Muscle of arm (tissue), 12 donors: ENCODE data around the gene TOMM7. TPM values are rescaled to one million over a fixed set of nuclear protein-coding genes. Genes with fewer than 3 reads are reported as not detected.
A peak's percentile ranks its signal among the peaks of the same experiment; 100 is the strongest.
"Not testable (repeated sequence)": the region's sequence is repeated elsewhere in the genome, so short reads cannot be mapped to it uniquely, and the experiment has no call there.

Source experiments
- DNase-seq: peaks from one replicate; pipeline ENCODE4 v3.0.0-alpha.2; 2013
- polyA plus RNA-seq, 12 donors: library from polyadenylated mRNA; unstranded; fragments of 120-200 nt; gene quantifications; one replicate each; pipeline ENCODE4 v1.2.1, GENCODE V29; 2013; ENCODE audit not compliant: insufficient read length in 12 of 12

TOMM7 gene
- polyA plus RNA-seq, 12 donors, result 298 to 843 (median 749) TPM; not detected in 1

- no peak for DNase-seq
Observed at GRCh38 chr7:22793593-22794462, 28.8 kb downstream of the TOMM7 start.

GRCh38 chr7:22791204-22792158, 31.2 kb downstream of the TOMM7 start:
- no peak for DNase-seq

- DNase-seq, result not testable (repeated sequence)
Observed at GRCh38 chr7:22790640-22791039, 32.0 kb downstream of the TOMM7 start.

GRCh38 chr7:22787951-22788350, 34.7 kb downstream of the TOMM7 start:
- no peak for DNase-seq

- DNase-seq, result no peak
Observed at GRCh38 chr7:22786290-22786932, 36.2 kb downstream of the TOMM7 start.

GRCh38 chr7:22784346-22784745, 38.3 kb downstream of the TOMM7 start:
- no peak for DNase-seq

- DNase-seq, result no peak
Observed at GRCh38 chr7:22783421-22783820, 39.2 kb downstream of the TOMM7 start.

- peak; percentile 11 for DNase-seq
Observed at GRCh38 chr7:22782616-22783232, 39.9 kb downstream of the TOMM7 start.

GRCh38 chr7:22781230-22781711, 41.4 kb downstream of the TOMM7 start:
- DNase-seq, result no peak

- not testable (repeated sequence) for DNase-seq
Observed at GRCh38 chr7:22779730-22780323, 42.8 kb downstream of the TOMM7 start.

- no peak for DNase-seq
Observed at GRCh38 chr7:22776964-22777363, 45.7 kb downstream of the TOMM7 start.

- no peak for DNase-seq
Observed at GRCh38 chr7:22772885-22773284, 49.8 kb downstream of the TOMM7 start.

- DNase-seq, result no peak
Observed at GRCh38 chr7:22771872-22772228, 50.8 kb downstream of the TOMM7 start.

- no peak for DNase-seq
Observed at GRCh38 chr7:22771194-22771871, 51.3 kb downstream of the TOMM7 start.

- no peak for DNase-seq
Observed at GRCh38 chr7:22765609-22766008, 57.0 kb downstream of the TOMM7 start.

Other genes starting within 250 kb of the TOMM7 start
- 1 to 10 TPM in 2 of 12 donors, under 1 TPM in 5, not detected in 5; 0.22 to 1.5 (median 0.46) TPM for gene IL6, start 95.6 kb downstream of the TOMM7 start, polyA plus RNA-seq
- gene HYCC1, start 191.3 kb upstream of the TOMM7 start, polyA plus RNA-seq, result 10 to 100 TPM in 11 of 12 donors, not detected in 1; 18.7 to 40.4 (median 31.8) TPM